Calu3 (cell line): ENCODE data around the gene PI4K2B. TPM values are rescaled to one million over a fixed set of nuclear protein-coding genes. Genes with fewer than 3 reads are reported as not detected.

Experiments used
- BruUV-seq: library from RNA; stranded (reverse); fragments of 400-500 nt; replicated peaks from 2 replicates; lab custom pipeline; 2021; lab: Mats Ljungman, UMichigan
- CTCF ChIA-PET: fragments of 300-600 bp; sonication (Branson Sonifier 250); formaldehyde crosslinking; loops from one replicate; lab custom pipeline; 2022; ENCODE audit warnings: antibody characterized with exemption; lab: Charles Lee
- DNase-seq: peaks from one replicate; pipeline ENCODE4 v3.0.0; 2022
- H3K27ac Mint-ChIP-seq: one replicate; pipeline ENCODE4 v1.8.0; 2022; ENCODE audit warnings: mixed read lengths; ENCODE audit not compliant: unreplicated experiment
- H3K27me3 Mint-ChIP-seq: one replicate; pipeline ENCODE4 v1.8.0; 2022; ENCODE audit warnings: mixed read lengths; ENCODE audit not compliant: unreplicated experiment
- H3K36me3 Mint-ChIP-seq: one replicate; pipeline ENCODE4 v1.8.0; 2022; ENCODE audit warnings: mild to moderate bottlenecking, moderate library complexity, mixed read lengths; ENCODE audit not compliant: insufficient read depth, unreplicated experiment
- H3K4me1 Mint-ChIP-seq: one replicate; pipeline ENCODE4 v1.8.0; 2022; ENCODE audit warnings: mild to moderate bottlenecking, low read depth, mixed read lengths; ENCODE audit not compliant: unreplicated experiment
- H3K4me3 Mint-ChIP-seq: one replicate; pipeline ENCODE4 v1.8.0; 2022; ENCODE audit warnings: mild to moderate bottlenecking, low read depth, moderate library complexity, mixed read lengths; ENCODE audit not compliant: unreplicated experiment
- H3K9me3 Mint-ChIP-seq: one replicate; pipeline ENCODE4 v1.8.0; 2022; ENCODE audit warnings: low read depth, mixed read lengths; ENCODE audit not compliant: unreplicated experiment
- CTCF ChIP-seq: fragments of 200-600 bp; IDR thresholded peaks from one replicate; pipeline ENCODE4 v1.8.0; 2022; ENCODE audit warnings: antibody characterized with exemption; ENCODE audit not compliant: unreplicated experiment
- intact Hi-C: fragments of 100-400 bp; cut with micrococcal nuclease; formaldehyde crosslinking; loops from one replicate; pipeline ENCODE4 v1.10.0; 2022; ENCODE audit not compliant: unreplicated experiment
- total RNA-seq: library from RNA; stranded (reverse); gene quantifications from 2 replicates; pipeline ENCODE4 v1.2.3, GENCODE V29; 2022

PI4K2B gene
- total RNA-seq, 1 experiment from 2014 or later, result 13.2 TPM

- no TSS peak for BruUV-seq
- CTCF ChIA-PET, result interaction anchor here (0.7 kb wide), 1 partner anchor 228 kb away, joined by 5 read pairs; no protein-coding TSS in a partner anchor
Observed at GRCh38 chr4:25308761-25309160, 74.9 kb downstream of the PI4K2B start.

GRCh38 chr4:25310066-25310802, 76.4 kb downstream of the PI4K2B start:
- H3K9me3 Mint-ChIP-seq, result no peaks in the 10 kb centered on the region
- H3K27me3 Mint-ChIP-seq, result no peaks in the 10 kb centered on the region
- BruUV-seq, result no TSS peak
- CTCF ChIA-PET, result interaction anchor here (0.7 kb wide), 1 partner anchor 164 kb away, joined by 3 read pairs; no protein-coding TSS in a partner anchor
- H3K27ac Mint-ChIP-seq, result no peak overlapping the region
- TF ChIP-seq CTCF, result no peak
- peaks cover 8% of the 10 kb centered on the region for H3K36me3 Mint-ChIP-seq
- H3K4me1 Mint-ChIP-seq, result peaks cover 9% of the 10 kb centered on the region
- intact Hi-C loops, result loop anchor here (5.0 kb wide), 1 partner anchor 47 kb away; no protein-coding TSS in a partner anchor
- no peak overlapping the region for H3K4me3 Mint-ChIP-seq
- no peak for DNase-seq

More at GRCh38 chr4:25308761-25309160, 74.9 kb downstream of the PI4K2B start:
- Mint-ChIP-seq H3K27me3 (no peaks in the 10 kb centered on the region), H3K4me1 (peaks cover 9% of the 10 kb centered on the region), H3K27ac (no peak overlapping the region), H3K36me3 (peaks cover 8% of the 10 kb centered on the region), H3K9me3 (no peaks in the 10 kb centered on the region), H3K4me3 (no peak overlapping the region)
- DNase-seq, result no peak
- intact Hi-C loops, result no loop called here
- no peak for TF ChIP-seq CTCF

DNA sequence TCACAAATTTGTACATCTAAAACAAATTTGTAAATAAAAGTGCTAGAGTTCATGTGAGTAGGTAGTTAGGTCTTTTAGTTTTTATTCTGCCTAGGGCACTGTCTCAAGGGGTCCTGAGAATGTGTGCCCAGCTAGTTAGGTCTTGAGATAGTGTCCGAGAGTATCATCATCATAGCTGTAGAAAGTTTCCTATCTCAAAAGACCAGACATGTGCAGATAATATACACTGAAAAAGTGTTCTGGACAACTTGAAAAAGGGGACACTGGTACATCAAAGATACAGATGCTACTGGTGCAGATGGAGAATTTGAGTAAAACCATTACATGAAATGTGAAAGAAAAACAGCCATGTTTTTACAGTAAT, 77.0 kb downstream of the PI4K2B start:
- no peak overlapping the region for H3K4me3 Mint-ChIP-seq
- no peaks in the 10 kb centered on the region for H3K27me3 Mint-ChIP-seq
- no TSS peak for BruUV-seq
- H3K9me3 Mint-ChIP-seq, result no peaks in the 10 kb centered on the region
- H3K4me1 Mint-ChIP-seq, result peaks cover 9% of the 10 kb centered on the region
- DNase-seq, result no peak
- TF ChIP-seq CTCF, result no peak
- peaks cover 8% of the 10 kb centered on the region for H3K36me3 Mint-ChIP-seq
- no peak overlapping the region for H3K27ac Mint-ChIP-seq
- CTCF ChIA-PET, result no interaction called here
- intact Hi-C loops, result loop anchor here (5.0 kb wide), 1 partner anchor 47 kb away; no protein-coding TSS in a partner anchor

- CTCF ChIA-PET, result interaction anchor here (0.5 to 1.8 kb wide), 14 partner anchors 8 to 586 kb away, joined by 3 to 32 read pairs (median 4); partner anchors contain the start of gene SEPSECS
- peak; percentile 82 for TF ChIP-seq CTCF
- peak within 1 kb of the TSS; percentile 97 for H3K4me3 Mint-ChIP-seq
- peak within 1 kb of the TSS; percentile 95 for H3K27ac Mint-ChIP-seq
- peaks cover 8% of the 10 kb centered on the region for H3K36me3 Mint-ChIP-seq
- no peaks in the 10 kb centered on the region for H3K27me3 Mint-ChIP-seq
- BruUV-seq, result TSS peak; percentile 70
- peaks cover 9% of the 10 kb centered on the region for H3K4me1 Mint-ChIP-seq
- peak; percentile 83 for DNase-seq
- intact Hi-C loops, result loop anchor here (5.0 kb wide), 1 partner anchor 45 kb away; no protein-coding TSS in a partner anchor
- H3K9me3 Mint-ChIP-seq, result no peaks in the 10 kb centered on the region
Observed at GRCh38 chr4:25312496-25313200, 78.8 kb downstream of the PI4K2B start, which contains the start of gene ZCCHC4. ZCCHC4 (plus strand) TSS chr4:25312774; CDS start chr4:25312810, 36 bp downstream.
